Nucleus accumbens (tissue), 56 donors: ENCODE data around the gene NCKAP5.
"Not testable (repeated sequence)": the region's sequence is repeated elsewhere in the genome, so short reads cannot be mapped to it uniquely, and the experiment has no call there.

ENCODE experiments used
- DNase-seq, 56 donors: peaks; one replicate each; lab custom pipeline; 2025; lab: John Stamatoyannopoulos, UW

Gene NCKAP5

GRCh38 chr2:132876745-132877391, 691.4 kb downstream of the NCKAP5 start:
- DNase-seq, result no peak

DNA sequence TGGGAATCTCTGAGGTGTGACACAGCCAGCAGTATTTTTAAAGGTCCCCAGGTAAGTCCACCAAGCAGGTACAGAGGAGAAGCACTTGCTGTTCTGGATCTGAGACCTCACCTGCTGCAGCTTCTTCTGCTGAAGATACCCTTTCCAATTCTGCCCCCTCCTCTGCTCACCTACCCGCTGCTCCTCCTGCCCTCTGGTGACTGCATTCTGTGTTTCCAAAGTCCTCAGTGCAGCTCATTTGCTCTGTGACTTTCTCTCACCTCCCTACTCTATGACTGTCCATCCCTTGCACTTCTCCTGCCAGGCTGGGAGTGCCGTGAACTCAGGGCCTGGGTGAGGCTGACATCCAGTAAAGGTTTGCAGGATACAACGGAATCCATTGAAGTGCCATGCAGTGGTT, 693.1 kb downstream of the NCKAP5 start:
- no peak for DNase-seq

GRCh38 chr2:132873738-132874137, 694.5 kb downstream of the NCKAP5 start:
- DNase-seq, result no peak

GRCh38 chr2:132871831-132872230, 696.4 kb downstream of the NCKAP5 start:
- no peak for DNase-seq

DNA sequence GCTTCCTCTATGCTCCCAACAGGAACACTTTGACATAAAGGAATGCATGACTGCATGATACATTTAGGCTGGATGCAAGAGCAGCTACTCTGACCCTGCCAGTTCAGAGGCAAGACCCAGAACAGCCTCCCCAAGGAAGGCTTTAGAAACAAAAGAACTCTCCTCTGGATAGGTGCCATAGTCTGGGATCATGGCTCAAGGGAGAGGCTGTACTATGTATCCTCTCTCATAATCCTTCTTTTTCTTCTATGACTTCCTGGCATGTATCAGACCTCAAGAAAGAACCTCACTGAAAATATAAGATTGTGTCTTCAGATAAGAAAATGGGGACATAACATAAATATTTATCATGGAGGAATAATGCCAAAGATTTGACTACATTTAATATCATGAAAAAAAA, 704.3 kb downstream of the NCKAP5 start:
- no peak for DNase-seq

DNA sequence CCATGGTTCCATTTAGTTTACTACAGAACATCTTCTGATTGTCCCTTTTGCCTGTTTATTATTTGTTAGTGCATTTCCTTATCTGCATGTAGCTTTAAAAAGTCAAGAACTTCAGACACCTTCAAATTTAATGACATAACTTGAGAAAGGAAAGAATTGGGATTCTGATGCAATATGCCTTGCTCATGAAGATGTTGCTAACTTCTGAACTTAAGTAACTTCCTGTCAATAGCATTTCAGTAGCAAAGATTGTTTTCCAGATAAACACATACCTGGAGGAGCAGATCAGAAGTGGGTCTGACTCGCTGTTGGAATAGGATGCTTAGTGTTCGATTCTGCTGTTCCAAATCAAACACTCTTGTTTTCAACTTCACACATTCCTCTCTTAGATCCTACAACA, 708.0 kb downstream of the NCKAP5 start:
- no peak for DNase-seq

DNA sequence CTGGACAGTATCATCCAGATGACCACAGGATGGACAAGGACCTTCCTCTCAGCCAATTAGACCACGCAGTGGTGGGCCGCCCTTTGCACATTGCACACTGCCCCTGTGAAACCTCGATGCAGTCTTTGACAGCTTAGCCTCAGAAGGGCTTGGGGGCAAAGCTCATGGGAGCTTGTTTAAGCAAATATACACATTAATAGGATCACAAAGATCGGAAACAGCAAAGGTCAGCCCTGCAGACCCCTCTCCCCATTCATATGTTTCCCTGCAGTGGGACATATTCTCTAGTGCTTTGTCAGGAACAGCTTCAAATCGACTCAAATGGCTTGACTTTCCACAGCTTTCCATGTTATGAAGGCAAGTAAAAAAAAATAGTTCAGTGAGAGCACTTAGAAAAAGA, 708.7 kb downstream of the NCKAP5 start:
- no peak for DNase-seq

DNA sequence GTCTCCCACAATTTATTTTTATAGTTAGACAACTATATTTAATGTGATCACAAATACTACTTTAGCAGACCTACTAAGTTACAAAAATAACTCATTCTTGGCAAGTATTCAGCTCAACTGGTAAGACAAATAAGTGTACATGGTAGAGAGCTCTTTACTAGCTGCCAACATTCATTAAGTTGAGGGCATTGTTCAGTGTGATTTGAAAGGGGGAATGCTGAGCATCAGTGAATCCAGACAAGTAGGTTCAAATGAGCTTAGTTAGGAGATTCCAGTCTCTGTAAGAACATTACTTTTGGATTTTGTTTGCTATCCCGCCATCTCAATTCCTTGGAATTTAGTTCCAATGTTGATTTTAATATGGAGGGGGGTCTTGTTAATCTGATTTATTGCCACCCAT, 710.9 kb downstream of the NCKAP5 start:
- no peak for DNase-seq

DNA sequence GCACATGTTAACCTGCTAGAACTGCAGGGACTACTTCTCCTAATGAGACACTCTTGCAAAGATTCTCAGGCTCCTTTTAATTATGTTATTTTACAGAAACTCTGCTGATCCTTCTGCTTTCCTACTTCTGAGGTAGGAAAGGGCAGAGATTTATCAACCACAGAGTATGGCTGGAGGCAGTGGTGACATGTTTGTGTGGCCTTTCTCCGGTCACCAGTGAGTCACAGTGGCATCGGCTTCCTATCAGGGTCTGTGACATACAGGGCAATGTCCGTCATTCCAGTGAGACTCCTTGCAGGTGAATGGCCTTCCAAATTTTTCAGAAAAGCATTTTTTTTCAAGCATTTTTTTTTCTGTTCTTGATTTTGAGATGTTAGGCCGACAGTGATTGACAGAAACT, 717.6 kb downstream of the NCKAP5 start:
- DNase-seq, result no peak

DNA sequence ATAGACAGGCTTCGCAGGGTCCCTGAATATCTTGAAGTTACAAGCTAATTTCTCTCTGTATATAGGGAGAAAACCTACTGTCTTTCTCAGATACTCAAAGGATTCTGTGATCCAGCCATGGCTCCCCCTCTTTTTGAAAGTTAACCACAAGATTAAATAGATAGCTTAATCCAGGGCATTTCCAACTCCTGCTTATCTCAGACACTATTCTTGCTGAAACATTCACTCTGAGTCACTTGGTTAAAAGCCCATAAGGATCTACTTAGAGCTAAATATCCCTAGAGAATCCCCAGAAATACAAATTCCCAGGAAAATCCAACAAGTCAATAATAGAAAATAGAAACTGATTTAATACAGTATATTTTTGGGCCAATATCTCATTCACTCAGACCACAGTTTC, 719.1 kb downstream of the NCKAP5 start:
- no peak for DNase-seq

DNA sequence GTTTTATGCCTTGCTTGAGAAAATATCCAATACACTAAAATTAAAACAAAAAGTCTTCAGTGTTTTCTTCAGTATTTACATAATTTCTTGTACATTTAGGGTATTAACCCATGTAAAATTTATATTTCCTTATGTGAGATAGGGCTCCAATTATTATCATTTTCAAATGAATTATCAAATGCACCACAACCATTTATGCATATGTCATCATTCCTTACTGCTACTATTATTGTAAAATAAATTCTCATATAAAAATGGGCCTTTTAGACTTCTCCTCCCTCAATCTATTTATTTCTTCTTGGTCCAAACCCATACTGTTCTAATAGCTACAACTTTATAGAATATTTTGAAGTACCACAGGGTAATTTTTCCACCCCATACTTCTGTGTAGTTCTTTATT, 722.9 kb downstream of the NCKAP5 start:
- DNase-seq, result no peak

GRCh38 chr2:132844585-132844984, 723.7 kb downstream of the NCKAP5 start:
- DNase-seq, result no peak

- no peak for DNase-seq
These were observed 730.5 kb downstream of the NCKAP5 start for GRCh38 chr2:132837769-132838168.

DNA sequence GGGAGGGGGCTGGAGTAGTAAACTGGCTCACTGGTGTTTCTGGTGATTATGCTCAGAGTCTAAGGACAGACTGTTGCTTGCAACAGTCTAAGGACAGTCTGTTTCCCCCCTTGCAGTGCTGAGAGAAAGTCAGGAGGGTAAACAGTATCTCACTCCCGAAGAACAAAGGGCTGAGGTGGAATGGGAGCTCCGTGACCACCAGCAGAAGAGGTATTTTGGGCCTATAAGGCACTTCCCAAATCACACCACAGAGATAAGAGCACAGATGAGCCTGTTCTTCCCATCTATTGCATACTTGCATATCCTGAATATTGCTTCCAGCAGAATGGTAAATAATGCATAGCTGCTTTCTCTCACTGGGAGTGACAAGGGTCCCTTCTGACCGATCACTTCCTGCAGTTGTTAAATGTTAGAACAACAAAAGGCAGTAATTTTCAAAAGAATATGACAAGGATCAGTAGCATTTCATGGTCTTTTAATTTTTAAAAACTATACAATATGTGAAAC, 737.9 kb downstream of the NCKAP5 start:
- no peak for DNase-seq

DNA sequence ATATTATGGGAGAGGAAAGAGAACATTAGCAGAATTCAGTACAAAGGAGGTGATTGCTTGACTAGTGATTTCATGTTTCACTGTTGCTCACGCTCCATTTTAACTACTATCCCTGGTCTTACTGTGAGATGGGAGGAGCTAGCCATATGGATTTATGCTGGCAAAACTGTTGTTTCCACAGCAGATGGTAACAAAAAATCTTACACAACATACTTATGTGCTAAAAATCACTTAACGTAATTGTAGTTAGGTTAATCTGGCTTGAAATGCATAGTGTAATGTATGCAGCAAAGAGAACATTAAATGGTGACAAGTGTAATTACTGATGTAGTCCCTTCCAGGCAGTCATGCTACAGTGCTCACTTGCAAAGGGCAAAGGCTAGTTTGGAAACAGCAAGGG, 742.7 kb downstream of the NCKAP5 start:
- DNase-seq, result no peak

DNA sequence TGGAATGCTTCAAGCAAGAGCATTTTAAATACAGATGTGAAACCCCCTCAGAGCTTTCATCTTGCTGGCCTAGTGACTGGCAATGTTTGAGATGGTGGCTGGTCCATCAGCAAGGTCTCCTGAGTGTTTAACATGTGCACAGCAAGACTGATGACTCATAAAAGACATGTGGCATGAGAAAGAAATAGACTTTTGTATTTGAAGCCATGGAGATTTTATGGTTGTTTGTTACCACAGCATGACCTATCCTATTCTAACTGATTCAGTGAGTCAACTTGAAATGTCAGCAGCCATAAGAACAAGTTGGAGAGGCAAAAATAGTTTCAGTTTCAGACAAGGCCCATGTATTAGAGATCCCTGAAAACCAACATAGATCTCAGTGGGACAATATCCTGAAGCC, 743.5 kb downstream of the NCKAP5 start:
- no peak for DNase-seq

- DNase-seq, result no peak
These were observed 752.0 kb downstream of the NCKAP5 start for GRCh38 chr2:132816234-132816633.

DNA sequence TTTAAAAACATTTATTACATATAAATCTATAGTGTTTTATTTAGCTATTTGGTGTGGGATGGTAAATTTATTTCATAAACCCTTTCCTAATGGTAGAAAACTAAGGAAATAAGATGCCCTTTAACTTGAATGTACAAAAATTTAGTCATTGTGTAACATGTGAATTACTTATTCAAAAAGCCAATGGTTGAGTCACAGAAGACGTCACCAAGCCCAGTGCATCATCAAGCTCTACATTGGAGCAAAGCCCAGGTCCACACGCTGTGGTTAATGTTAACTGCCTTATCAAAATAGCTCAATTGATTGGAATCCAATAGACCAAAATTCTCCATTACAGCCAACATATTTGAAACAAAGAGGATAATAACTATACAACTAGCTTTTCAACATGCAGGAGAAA, 752.7 kb downstream of the NCKAP5 start:
- DNase-seq, result peak in 1 of 56 donors; percentile 81

DNA sequence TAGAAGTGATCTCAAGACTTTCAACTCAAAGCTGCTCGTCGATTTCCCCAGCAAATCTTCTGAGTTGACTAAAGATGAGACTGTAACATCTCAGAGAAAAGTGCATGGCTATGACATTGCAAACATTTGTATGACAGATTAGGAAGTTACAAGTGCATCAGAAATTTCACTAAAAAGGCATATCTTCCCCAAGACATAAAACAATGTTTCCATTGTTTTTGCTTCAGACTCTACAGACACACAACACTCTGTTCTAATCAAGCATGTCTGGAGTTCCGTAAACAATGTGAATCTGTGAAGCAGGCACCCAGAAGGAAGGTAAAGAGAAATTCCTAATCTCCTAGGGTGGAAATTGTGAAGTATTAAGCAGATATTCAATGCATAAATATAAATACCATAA, 753.6 kb downstream of the NCKAP5 start:
- no peak for DNase-seq

GRCh38 chr2:132813422-132813821, 754.8 kb downstream of the NCKAP5 start:
- no peak for DNase-seq

- DNase-seq, result no peak
These were observed 756.9 kb downstream of the NCKAP5 start for GRCh38 chr2:132811148-132811915.

- not testable (repeated sequence) for DNase-seq
These were observed 758.3 kb downstream of the NCKAP5 start for GRCh38 chr2:132809962-132810361.
